ENCODE results near the gene CAMTA1. TPM values are rescaled to one million over a fixed set of nuclear protein-coding genes. Genes with fewer than 3 reads are reported as not detected.

Gene CAMTA1
- polyA plus RNA-seq, 1 donor (not counting 4 experiments of a cell fraction or from before 2014, with no cell fraction given): 51.4 TPM

DNA sequence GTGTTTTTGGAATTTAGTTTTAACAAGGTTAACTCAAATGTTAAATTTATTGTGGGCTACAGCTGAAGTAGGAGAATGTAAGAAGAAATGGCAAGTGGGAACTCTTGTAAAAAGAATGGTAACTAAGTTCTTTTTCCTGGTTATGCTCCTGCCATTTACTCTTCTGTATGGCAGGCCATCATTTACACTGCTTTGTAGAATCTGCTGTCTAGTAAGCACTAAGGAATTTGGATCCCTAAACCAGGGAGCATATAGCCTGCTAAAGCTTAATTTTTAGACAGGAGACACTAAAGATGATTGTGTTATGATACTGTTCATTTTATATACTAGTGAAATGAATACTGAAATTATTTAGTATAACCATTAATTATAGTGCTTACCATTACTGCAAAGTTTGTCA lies 85.3 kb downstream of the CAMTA1 start:
- Histone ChIP-seq H3K4me3 (ENCODE audit: control insufficient read depth in 2 of 3, extremely low read depth in 1 of 3, insufficient read depth in 2 of 3, low read depth in 1 of 3, low read length in 3 of 3) (no peak overlapping the region), H2AFZ (ENCODE audit: control insufficient read depth, low read length) (no peak overlapping the region), H3K9me3 (ENCODE audit: control insufficient read depth, low read depth, low read length) (no peaks in the 10 kb centered on the region), H3K4me2 (ENCODE audit: control insufficient read depth, extremely low read depth, insufficient read depth, low read depth, low read length) (peak overlapping the region; percentile 33), H3K27ac (ENCODE audit: control insufficient read depth, insufficient read depth, low read length) (no peak overlapping the region), H3K9me1 (ENCODE audit: control insufficient read depth, extremely low read depth, insufficient read depth, low read length) (no peaks in the 10 kb centered on the region), H3K4me1 (ENCODE audit: control insufficient read depth, extremely low read depth, insufficient read depth, low read length) (peaks cover 32% of the 10 kb centered on the region), H3K9ac (ENCODE audit: control insufficient read depth, extremely low read depth, insufficient read depth, low read length) (no peak overlapping the region), H3K79me2 (ENCODE audit: control insufficient read depth, insufficient read depth, low read length) (peaks cover 11% of the 10 kb centered on the region), H3K27me3 (ENCODE audit: control insufficient read depth, extremely low read depth, insufficient read depth, low read length) (no peaks in the 10 kb centered on the region), H4K20me1 (ENCODE audit: control insufficient read depth, extremely low read depth, insufficient read depth, low read length) (no peaks in the 10 kb centered on the region), H3K36me3 (ENCODE audit: control insufficient read depth in 2 of 2, extremely low read depth in 1 of 2, insufficient read depth in 2 of 2, low read length in 2 of 2) (no peaks in the 10 kb centered on the region)
- TF ChIP-seq EZH2 (IDR thresholded peaks at IDR 0.05; ENCODE audit: low read length) (no peak), CTCF (optimal IDR thresholded peaks at IDR 0.05 in 1 of 3, IDR thresholded peaks at IDR 0.05 in 1 of 3, conservative IDR thresholded peaks at IDR 0.05 in 1 of 3; ENCODE audit: extremely low read depth in 1 of 3, insufficient read depth in 2 of 3, low read length in 3 of 3) (no peak)
- dilution Hi-C loops (cut with MboI; ENCODE audit: extremely low pct_ligation_motif_present, low sequenced_read_pairs): no loop called here
- DNase-seq (ENCODE audit: low read depth, low spot score) (no peak), FAIRE-seq (peak; percentile 9)

GRCh38 chr1:6871300-6871972 lies 86.2 kb downstream of the CAMTA1 start:
- no peaks in the 10 kb centered on the region for H3K36me3 ChIP-seq (ENCODE audit: control insufficient read depth in 2 of 2, extremely low read depth in 1 of 2, insufficient read depth in 2 of 2, low read length in 2 of 2)
- no peak overlapping the region for H3K4me3 ChIP-seq (ENCODE audit: control insufficient read depth in 2 of 3, extremely low read depth in 1 of 3, insufficient read depth in 2 of 3, low read depth in 1 of 3, low read length in 3 of 3)
- no peak for TF ChIP-seq CTCF (optimal IDR thresholded peaks at IDR 0.05 in 1 of 3, IDR thresholded peaks at IDR 0.05 in 1 of 3, conservative IDR thresholded peaks at IDR 0.05 in 1 of 3; ENCODE audit: extremely low read depth in 1 of 3, insufficient read depth in 2 of 3, low read length in 3 of 3)
- no peak for TF ChIP-seq EZH2 (IDR thresholded peaks at IDR 0.05; ENCODE audit: low read length)
- no peak overlapping the region for H3K27ac ChIP-seq (ENCODE audit: control insufficient read depth, insufficient read depth, low read length)
- no peaks in the 10 kb centered on the region for H4K20me1 ChIP-seq (ENCODE audit: control insufficient read depth, extremely low read depth, insufficient read depth, low read length)
- H3K9me1 ChIP-seq (ENCODE audit: control insufficient read depth, extremely low read depth, insufficient read depth, low read length): no peaks in the 10 kb centered on the region
- DNase-seq (ENCODE audit: low read depth, low spot score): no peak
- H3K4me2 ChIP-seq (ENCODE audit: control insufficient read depth, extremely low read depth, insufficient read depth, low read depth, low read length): no peak overlapping the region
- no peak overlapping the region for H2AFZ ChIP-seq (ENCODE audit: control insufficient read depth, low read length)
- H3K27me3 ChIP-seq (ENCODE audit: control insufficient read depth, extremely low read depth, insufficient read depth, low read length): no peaks in the 10 kb centered on the region
- H3K79me2 ChIP-seq (ENCODE audit: control insufficient read depth, insufficient read depth, low read length): peaks cover 11% of the 10 kb centered on the region
- dilution Hi-C loops (cut with MboI; ENCODE audit: extremely low pct_ligation_motif_present, low sequenced_read_pairs): no loop called here
- peaks cover 32% of the 10 kb centered on the region for H3K4me1 ChIP-seq (ENCODE audit: control insufficient read depth, extremely low read depth, insufficient read depth, low read length)
- H3K9me3 ChIP-seq (ENCODE audit: control insufficient read depth, low read depth, low read length): no peaks in the 10 kb centered on the region
- no peak for FAIRE-seq
- no peak overlapping the region for H3K9ac ChIP-seq (ENCODE audit: control insufficient read depth, extremely low read depth, insufficient read depth, low read length)

Measured in keratinocyte (primary cell).